Activated CD4-positive, CD25-positive, alpha-beta regulatory T cell (primary cell): Measurements from ENCODE around the gene PCDHGB2.
A peak's percentile ranks its signal among the peaks of the same experiment; 100 is the strongest.
"Not testable (repeated sequence)": the region's sequence is repeated elsewhere in the genome, so short reads cannot be mapped to it uniquely, and the experiment has no call there.

ENCODE experiments used
- DNase-seq, 4 experiments: peaks; one replicate each; lab custom pipeline; 2025; lab: John Stamatoyannopoulos, UW

PCDHGB2 gene

GRCh38 chr5:141359790-141360426, at the start of gene PCDHGB2:
Gene PCDHGB2 (plus strand): TSS chr5:141359994. CDS start chr5:141360136, 142 bp downstream.
- DNase-seq, result no peak

GRCh38 chr5:141313711-141314110, 46.1 kb upstream of the PCDHGB2 start:
- no peak for DNase-seq

- DNase-seq, result not testable (repeated sequence)
Measured at GRCh38 chr5:141316963-141317362, 42.8 kb upstream of the PCDHGB2 start.

GRCh38 chr5:141319202-141319601, 40.6 kb upstream of the PCDHGB2 start:
- DNase-seq, result no peak

GRCh38 chr5:141319699-141320098, 40.1 kb upstream of the PCDHGB2 start:
- DNase-seq, result no peak

GRCh38 chr5:141320225-141321169, 39.3 kb upstream of the PCDHGB2 start, which contains the start of gene TAF7:
Gene TAF7 (minus strand): TSS chr5:141320784. CDS start chr5:141320044, 740 bp downstream.
- DNase-seq, result peak; percentile 79 to 85 (median 83)

- no peak for DNase-seq
Measured at GRCh38 chr5:141322261-141322660, 37.5 kb upstream of the PCDHGB2 start.

- peak; percentile 9 to 45 (median 33) for DNase-seq
Measured at GRCh38 chr5:141326088-141326854, 33.5 kb upstream of the PCDHGB2 start.

GRCh38 chr5:141328231-141328630, 31.6 kb upstream of the PCDHGB2 start:
- no peak for DNase-seq

- DNase-seq, result no peak
Measured at GRCh38 chr5:141330299-141331080, 29.3 kb upstream of the PCDHGB2 start, which contains the start of gene PCDHGA1. Gene PCDHGA1 (plus strand): TSS chr5:141330514.

- DNase-seq, result not testable (repeated sequence)
Measured at GRCh38 chr5:141332571-141332970, 27.2 kb upstream of the PCDHGB2 start.

- no peak for DNase-seq
Measured at GRCh38 chr5:141338538-141339306, 21.1 kb upstream of the PCDHGB2 start, which contains the start of gene PCDHGA2. Gene PCDHGA2 (plus strand): TSS chr5:141338760.

- DNase-seq, result not testable (repeated sequence)
Measured at GRCh38 chr5:141340781-141341354, 18.9 kb upstream of the PCDHGB2 start.

GRCh38 chr5:141342773-141343172, 17.0 kb upstream of the PCDHGB2 start:
- no peak for DNase-seq

GRCh38 chr5:141343242-141343952, 16.4 kb upstream of the PCDHGB2 start, which contains the start of gene PCDHGA3:
Gene PCDHGA3 (plus strand): TSS chr5:141343829. CDS start chr5:141344034, 205 bp downstream.
- DNase-seq, result no peak

GRCh38 chr5:141343953-141344463, 15.8 kb upstream of the PCDHGB2 start:
- DNase-seq, result no peak

GRCh38 chr5:141345327-141345726, 14.5 kb upstream of the PCDHGB2 start:
- DNase-seq, result no peak

- not testable (repeated sequence) for DNase-seq
Measured at GRCh38 chr5:141346017-141346416, 13.8 kb upstream of the PCDHGB2 start.
